SJCRH30 (cell line): ENCODE results near the gene CCN6. TPM values are rescaled to one million over a fixed set of nuclear protein-coding genes. Genes with fewer than 3 reads are reported as not detected.
"Not testable (repeated sequence)": the region's sequence is repeated elsewhere in the genome, so short reads cannot be mapped to it uniquely, and the experiment has no call there.

Experiments used
- DNase-seq, 2 experiments: peaks; one replicate each; pipeline ENCODE4 v3.0.0-alpha.2; 2015 to 2020
- H3K27ac ChIP-seq: fragments of 250-450 bp; sonication (Bioruptor Pico); 2 replicates; pipeline ENCODE4 v1.5.1; 2020; ENCODE audit warnings: mild to moderate bottlenecking, moderate library complexity
- H3K27me3 ChIP-seq: fragments of 250-450 bp; sonication (Bioruptor Pico); 2 replicates; pipeline ENCODE4 v1.5.1; 2020; ENCODE audit warnings: mild to moderate bottlenecking, moderate library complexity
- H3K36me3 ChIP-seq: fragments of 250-450 bp; sonication (Bioruptor Pico); 2 replicates; pipeline ENCODE4 v1.5.1; 2020; ENCODE audit warnings: mild to moderate bottlenecking, moderate library complexity
- H3K4me1 ChIP-seq: fragments of 250-450 bp; sonication (Bioruptor Pico); 2 replicates; pipeline ENCODE4 v1.5.1; 2020; ENCODE audit warnings: mild to moderate bottlenecking, moderate library complexity
- H3K4me3 ChIP-seq: fragments of 250-450 bp; sonication (Bioruptor Pico); 2 replicates; pipeline ENCODE4 v1.5.1; 2020; ENCODE audit warnings: mild to moderate bottlenecking, moderate library complexity
- H3K9me3 ChIP-seq: fragments of 250-450 bp; sonication (Bioruptor Pico); replicated peaks from 2 replicates; pipeline ENCODE4 v1.5.1; 2020; ENCODE audit warnings: mild to moderate bottlenecking, moderate library complexity
- total RNA-seq: library from RNA; depleted of rRNA; stranded (reverse); fragments of >200 nt; shearing (Covaris generic); gene quantifications from 2 replicates; pipeline ENCODE4 v1.2.3, GENCODE V29; 2014

Gene CCN6
- total RNA-seq, 1 experiment from 2014 or later = not detected

DNA sequence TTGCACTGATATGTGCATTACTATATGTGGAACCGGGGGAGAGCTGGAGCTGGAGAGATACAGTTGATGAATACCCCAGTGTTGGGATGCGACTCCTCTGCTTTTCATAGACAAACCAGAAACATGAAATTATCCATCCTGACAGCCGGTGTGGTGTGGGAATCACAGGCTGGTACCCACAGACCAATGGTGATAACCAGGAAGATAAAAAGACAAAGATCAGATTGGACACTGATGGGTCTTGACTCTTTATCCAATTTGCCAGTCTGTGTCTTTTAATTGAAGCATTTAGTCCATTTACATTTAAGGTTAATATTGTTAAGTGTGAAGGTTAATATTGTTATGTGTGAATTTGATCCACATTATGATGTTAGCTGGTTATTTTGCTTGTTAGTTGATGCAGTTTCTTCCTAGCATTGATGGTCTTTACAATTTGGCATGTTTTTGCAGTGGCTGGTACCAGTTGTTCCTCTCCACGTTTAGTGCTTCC is 2.6 kb upstream of the CCN6 start:
- H3K9me3 ChIP-seq, H3K4me3 ChIP-seq, H3K27ac ChIP-seq, DNase-seq, H3K27me3 ChIP-seq, H3K36me3 ChIP-seq, H3K4me1 ChIP-seq: not testable (repeated sequence)

DNA sequence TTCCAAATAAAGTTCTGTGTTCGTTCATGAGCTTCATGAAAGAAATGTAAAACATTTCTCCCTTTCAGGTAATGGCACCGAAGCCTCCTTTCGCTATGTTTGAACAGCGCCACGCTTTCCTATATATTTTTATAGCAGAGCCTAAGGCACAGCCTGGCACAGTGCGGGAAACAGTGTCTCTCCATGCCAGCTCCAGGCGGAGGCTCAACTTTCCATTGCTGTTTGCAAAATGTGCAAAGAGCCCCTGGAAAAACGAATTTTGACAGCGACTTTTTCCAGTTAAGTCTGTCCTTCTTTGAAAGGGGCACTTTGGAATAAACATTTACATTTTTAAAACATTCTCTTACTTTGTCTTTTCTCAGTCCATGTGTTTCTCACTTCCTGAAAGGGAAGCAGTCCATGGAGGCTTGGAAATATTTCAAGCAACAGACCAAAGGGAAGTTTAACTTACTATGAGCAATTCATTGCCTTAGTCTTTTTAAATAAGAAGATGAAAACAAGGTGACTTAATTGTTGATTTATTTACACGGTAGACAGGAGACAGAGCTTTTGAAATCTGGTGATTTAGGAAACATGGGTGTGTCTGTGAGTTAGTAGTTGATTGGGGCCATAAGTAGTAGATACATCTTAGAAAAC is 769 bp downstream of the CCN6 start:
- DNase-seq = no peak
- no peaks in the 10 kb centered on the region for H3K36me3 ChIP-seq
- H3K4me3 ChIP-seq = no peak overlapping the region
- no peaks in the 10 kb centered on the region for H3K27me3 ChIP-seq
- H3K4me1 ChIP-seq = no peaks in the 10 kb centered on the region
- H3K9me3 ChIP-seq = no peaks in the 10 kb centered on the region
- H3K27ac ChIP-seq = no peak overlapping the region

- H3K27ac ChIP-seq = no peak overlapping the region
- DNase-seq = no peak
- no peaks in the 10 kb centered on the region for H3K27me3 ChIP-seq
- H3K36me3 ChIP-seq = no peaks in the 10 kb centered on the region
- no peaks in the 10 kb centered on the region for H3K9me3 ChIP-seq
- H3K4me3 ChIP-seq = no peak overlapping the region
- no peaks in the 10 kb centered on the region for H3K4me1 ChIP-seq
These were observed 4.5 kb downstream of the CCN6 start for GRCh38 chr6:112058243-112059032.

GRCh38 chr6:112061605-112062004 is 7.7 kb downstream of the CCN6 start:
- H3K27me3 ChIP-seq = no peaks in the 10 kb centered on the region
- no peak overlapping the region for H3K27ac ChIP-seq
- H3K4me3 ChIP-seq = no peak overlapping the region
- no peaks in the 10 kb centered on the region for H3K36me3 ChIP-seq
- no peaks in the 10 kb centered on the region for H3K9me3 ChIP-seq
- DNase-seq = no peak
- H3K4me1 ChIP-seq = peaks cover 4% of the 10 kb centered on the region

DNA sequence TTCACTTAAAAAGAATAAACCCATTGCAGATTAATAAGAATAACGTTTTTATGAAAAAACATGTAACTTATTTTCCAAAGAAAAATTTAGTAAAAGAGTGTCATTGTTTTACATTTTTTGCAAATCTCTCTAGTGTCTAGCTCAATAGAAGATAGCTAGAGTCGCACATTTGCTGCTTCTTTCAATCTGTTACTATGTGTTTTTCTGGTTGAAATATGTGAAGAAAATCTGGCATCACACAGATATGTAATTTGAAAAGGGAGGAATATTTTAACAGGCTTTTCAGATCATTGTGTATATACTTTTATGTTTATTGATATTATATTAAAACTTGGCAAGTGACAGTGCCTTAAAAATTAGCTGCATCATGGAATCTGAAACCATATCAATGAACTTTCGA is 9.1 kb downstream of the CCN6 start:
- H3K27me3 ChIP-seq = no peaks in the 10 kb centered on the region
- H3K4me3 ChIP-seq = no peak overlapping the region
- H3K27ac ChIP-seq = no peak overlapping the region
- H3K4me1 ChIP-seq = peaks cover 10% of the 10 kb centered on the region
- H3K9me3 ChIP-seq = no peaks in the 10 kb centered on the region
- H3K36me3 ChIP-seq = no peaks in the 10 kb centered on the region
- DNase-seq = no peak

- no peak for DNase-seq
These were observed 11.6 kb downstream of the CCN6 start for GRCh38 chr6:112065426-112065986.

DNA sequence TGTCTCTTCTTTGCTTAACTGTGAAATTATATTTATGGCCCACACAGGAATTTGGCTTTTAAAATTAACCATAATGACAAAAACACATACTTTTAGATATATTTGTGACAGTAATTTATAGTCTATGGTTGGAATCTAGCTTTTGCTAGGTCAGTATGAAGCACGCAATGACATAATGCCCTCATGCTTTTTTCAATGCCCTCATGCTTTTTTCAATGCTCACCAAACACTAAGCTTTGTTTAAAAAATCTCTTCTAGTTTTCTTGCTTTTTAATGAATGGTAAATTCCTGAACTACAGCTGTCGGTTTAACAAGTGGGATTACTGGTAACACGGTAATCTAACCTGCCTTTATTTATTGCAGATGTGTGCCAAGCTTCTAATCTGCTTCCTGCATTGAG is 12.7 kb downstream of the CCN6 start:
- Histone ChIP-seq H3K27ac (no peak overlapping the region), H3K4me1 (peaks cover 10% of the 10 kb centered on the region), H3K4me3 (no peak overlapping the region), H3K27me3 (no peaks in the 10 kb centered on the region), H3K9me3 (no peaks in the 10 kb centered on the region), H3K36me3 (peaks cover 23% of the 10 kb centered on the region)
- DNase-seq = peak in 1 of 2 experiments; percentile 15

More at GRCh38 chr6:112065426-112065986, 11.6 kb downstream of the CCN6 start:
- no peak overlapping the region for H3K27ac ChIP-seq
- no peaks in the 10 kb centered on the region for H3K27me3 ChIP-seq
- H3K36me3 ChIP-seq = peaks cover 12% of the 10 kb centered on the region; the same call in 1 of the 2 replicates
- H3K9me3 ChIP-seq = no peaks in the 10 kb centered on the region
- H3K4me3 ChIP-seq = no peak overlapping the region
- H3K4me1 ChIP-seq = peaks cover 10% of the 10 kb centered on the region

DNA sequence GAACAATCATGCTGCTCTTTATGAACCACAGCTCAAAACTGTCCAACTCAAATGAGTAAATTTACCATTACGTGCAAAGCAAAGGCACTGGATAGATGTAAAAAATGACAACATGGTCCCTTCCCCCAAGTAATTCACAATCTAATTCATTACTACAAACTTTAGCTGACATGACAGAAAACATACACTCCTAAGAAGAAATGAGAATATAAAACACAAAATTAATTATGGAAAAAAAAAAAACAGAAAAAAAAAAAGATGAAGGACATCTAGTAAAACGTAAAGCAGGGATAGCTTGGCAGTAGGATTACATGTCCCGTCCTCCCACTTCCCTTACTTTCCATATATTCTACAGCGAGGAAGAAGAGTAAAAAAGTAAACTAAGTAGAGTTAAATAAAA is 27.7 kb downstream of the CCN6 start:
- Histone ChIP-seq H3K27ac (no peak overlapping the region), H3K27me3 (no peaks in the 10 kb centered on the region), H3K4me1 (no peaks in the 10 kb centered on the region), H3K9me3 (no peaks in the 10 kb centered on the region), H3K4me3 (no peak overlapping the region), H3K36me3 (peaks cover 54% of the 10 kb centered on the region)
- no peak for DNase-seq

- Histone ChIP-seq H3K4me1 (no peaks in the 10 kb centered on the region), H3K9me3 (no peaks in the 10 kb centered on the region), H3K27ac (no peak overlapping the region; the same call in 1 of the 2 replicates), H3K4me3 (no peak overlapping the region; the same call in 1 of the 2 replicates), H3K27me3 (no peaks in the 10 kb centered on the region), H3K36me3 (peaks cover 38% of the 10 kb centered on the region)
- DNase-seq = no peak
These were observed 31.6 kb downstream of the CCN6 start for GRCh38 chr6:112085286-112086065.

GRCh38 chr6:112086744-112087135 is 32.8 kb downstream of the CCN6 start:
- Histone ChIP-seq H3K27ac (peak overlapping the region; percentile 79), H3K9me3 (no peaks in the 10 kb centered on the region)
- DNase-seq = peak; percentile 24 to 70

GRCh38 chr6:112087136-112087911 is 33.4 kb downstream of the CCN6 start, which contains the start of the genes FAM229B and TUBE1:
TSS of gene FAM229B (plus strand) at chr6:112087591. CDS start at chr6:112099284, 11,693 bp downstream.
TSS of gene TUBE1 (minus strand) at chr6:112087482. CDS start at chr6:112087434, 48 bp downstream.
- Histone ChIP-seq H3K4me3 (peak within 1 kb of the TSS; percentile 69), H3K27ac (peak within 1 kb of the TSS; percentile 79), H3K4me1 (no peaks in the 10 kb centered on the region), H3K27me3 (no peaks in the 10 kb centered on the region), H3K36me3 (peaks cover 32% of the 10 kb centered on the region), H3K9me3 (no peaks in the 10 kb centered on the region)
- peak; percentile 95 to 97 for DNase-seq

More at GRCh38 chr6:112086744-112087135, 32.8 kb downstream of the CCN6 start:
- Histone ChIP-seq H3K4me1 (no peaks in the 10 kb centered on the region), H3K27me3 (no peaks in the 10 kb centered on the region), H3K36me3 (peaks cover 36% of the 10 kb centered on the region), H3K4me3 (peak overlapping the region; percentile 69)

GRCh38 chr6:112087916-112088315 is 34.0 kb downstream of the CCN6 start:
- H3K36me3 ChIP-seq = peaks cover 29% of the 10 kb centered on the region
- peak overlapping the region; percentile 79 for H3K27ac ChIP-seq
- DNase-seq = no peak
- H3K4me1 ChIP-seq = no peaks in the 10 kb centered on the region
- H3K4me3 ChIP-seq = peak overlapping the region; percentile 69
- H3K27me3 ChIP-seq = no peaks in the 10 kb centered on the region
- no peaks in the 10 kb centered on the region for H3K9me3 ChIP-seq

DNA sequence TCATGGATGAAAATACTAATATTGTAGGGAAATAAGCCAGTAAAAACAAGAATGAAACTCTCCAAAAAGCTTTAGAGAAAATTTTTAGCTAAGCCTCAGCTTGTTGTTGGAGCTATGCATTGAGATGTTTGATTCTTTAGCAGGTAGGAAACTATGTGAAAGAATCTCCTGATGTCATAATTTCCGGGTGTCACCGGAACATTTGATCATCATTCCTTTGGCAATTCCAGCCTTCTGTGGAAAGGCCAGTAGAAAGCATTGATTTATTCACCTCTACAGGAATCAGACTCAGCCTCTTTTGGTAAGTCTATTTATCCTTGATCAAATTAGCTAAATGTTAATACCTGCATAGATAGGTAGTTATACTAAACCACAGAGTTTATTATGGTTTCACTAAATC is 43.0 kb downstream of the CCN6 start:
- no peak for DNase-seq
- peaks cover 13% of the 10 kb centered on the region; the same call in 1 of the 2 replicates for H3K36me3 ChIP-seq
- no peak overlapping the region for H3K4me3 ChIP-seq
- H3K9me3 ChIP-seq = no peaks in the 10 kb centered on the region
- no peaks in the 10 kb centered on the region; the same call in 1 of the 2 replicates for H3K4me1 ChIP-seq
- H3K27me3 ChIP-seq = no peaks in the 10 kb centered on the region
- H3K27ac ChIP-seq = no peak overlapping the region

DNA sequence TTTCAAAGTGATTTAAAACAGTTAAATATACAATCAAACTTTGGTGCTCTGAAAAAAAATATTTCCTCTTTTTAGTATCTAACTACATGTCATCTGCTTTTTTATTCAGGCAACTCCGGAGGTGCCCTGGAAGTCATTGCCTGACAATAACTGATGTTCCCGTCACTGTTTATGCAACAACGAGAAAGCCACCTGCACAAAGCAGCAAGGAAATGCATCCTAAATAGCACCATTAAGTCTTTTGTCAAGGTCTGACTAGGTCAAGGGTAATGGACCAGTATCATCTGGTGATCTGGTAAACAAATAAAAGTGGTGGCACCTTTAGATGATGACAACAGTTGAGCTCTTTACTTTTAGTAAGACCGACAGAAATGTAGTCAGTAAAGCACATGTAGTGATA is 46.7 kb downstream of the CCN6 start:
- DNase-seq = no peak
- Histone ChIP-seq H3K9me3 (peaks cover 3% of the 10 kb centered on the region), H3K4me3 (no peak overlapping the region), H3K4me1 (no peaks in the 10 kb centered on the region), H3K27me3 (no peaks in the 10 kb centered on the region), H3K27ac (no peak overlapping the region), H3K36me3 (peaks cover 13% of the 10 kb centered on the region; the same call in 1 of the 2 replicates)
